Testis (tissue), 2 donors: Measurements from ENCODE around the gene OPCML.

Source experiments
- CTCF ChIP-seq, 3 experiments: fragments of 450-650 bp in 2 of 3; fragments of 200-600 bp in 1 of 3; sonication (generic) in 1 of 3; IDR thresholded peaks; one replicate each; pipeline ENCODE4 v1.5.1; 2016 to 2019; ENCODE audit warnings: antibody characterized with exemption in 3 of 3, mild to moderate bottlenecking in 2 of 3, moderate library complexity in 1 of 3
- POLR2A ChIP-seq: fragments of 450-650 bp; IDR thresholded peaks from one replicate; pipeline ENCODE4 v1.6.1; 2017; ENCODE audit warnings: antibody characterized with exemption, mild to moderate bottlenecking, moderate library complexity

- TF ChIP-seq CTCF (IDR thresholded peaks at IDR 0.05) = no peak
- TF ChIP-seq POLR2A = no peak
Measured at GRCh38 chr11:133265530-133266035, 266.7 kb downstream of the OPCML start.
